GM03348 (cell line): ENCODE data around the gene MARCHF10.

Source experiments
- DNase-seq: peaks from one replicate; pipeline ENCODE4 v3.0.0; 2012; ENCODE audit warnings: low spot score

The MARCHF10 gene

DNA sequence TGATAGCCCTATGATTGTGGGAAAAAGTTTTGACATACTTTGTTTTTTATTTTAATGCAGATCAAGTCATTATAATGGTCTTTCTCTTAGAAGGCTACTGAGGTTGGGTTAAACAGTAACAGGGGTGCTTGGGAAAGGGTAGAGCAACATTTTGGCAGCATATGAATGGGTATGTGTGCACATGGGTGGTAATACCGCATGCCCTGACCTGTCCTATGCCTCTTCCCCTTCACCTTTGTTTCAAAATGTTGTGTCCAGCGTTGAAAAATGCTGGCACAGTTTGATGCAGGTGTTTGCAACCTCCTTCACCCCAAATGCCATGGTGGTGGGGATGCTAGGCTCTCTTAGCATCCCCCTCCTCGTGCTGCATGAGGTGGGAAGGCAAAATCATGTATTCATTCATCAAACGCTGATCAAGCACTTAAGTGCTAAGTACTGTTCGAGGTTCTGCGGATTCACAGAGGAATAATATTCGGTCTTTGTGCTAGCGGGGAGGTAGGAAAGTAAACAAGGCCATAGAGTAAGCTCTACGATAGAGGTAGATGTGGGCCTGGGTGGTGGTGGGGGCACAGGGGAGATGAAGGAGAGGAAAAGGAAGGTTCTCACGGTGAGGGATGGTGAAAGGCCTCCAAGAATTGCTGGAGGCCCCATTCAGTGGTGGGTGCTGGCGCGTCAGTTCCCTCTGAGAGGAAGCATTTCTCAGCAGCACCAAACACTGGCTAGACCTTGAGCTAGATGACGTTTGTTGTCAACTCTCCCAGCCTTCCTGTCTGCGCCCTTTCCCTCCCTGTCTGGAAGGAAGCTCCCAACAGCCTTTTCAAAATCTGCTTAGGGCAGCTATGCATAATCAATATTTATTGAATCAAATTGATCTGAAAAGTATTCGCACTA is 13.3 kb upstream of the MARCHF10 start:
- no peak for DNase-seq

DNA sequence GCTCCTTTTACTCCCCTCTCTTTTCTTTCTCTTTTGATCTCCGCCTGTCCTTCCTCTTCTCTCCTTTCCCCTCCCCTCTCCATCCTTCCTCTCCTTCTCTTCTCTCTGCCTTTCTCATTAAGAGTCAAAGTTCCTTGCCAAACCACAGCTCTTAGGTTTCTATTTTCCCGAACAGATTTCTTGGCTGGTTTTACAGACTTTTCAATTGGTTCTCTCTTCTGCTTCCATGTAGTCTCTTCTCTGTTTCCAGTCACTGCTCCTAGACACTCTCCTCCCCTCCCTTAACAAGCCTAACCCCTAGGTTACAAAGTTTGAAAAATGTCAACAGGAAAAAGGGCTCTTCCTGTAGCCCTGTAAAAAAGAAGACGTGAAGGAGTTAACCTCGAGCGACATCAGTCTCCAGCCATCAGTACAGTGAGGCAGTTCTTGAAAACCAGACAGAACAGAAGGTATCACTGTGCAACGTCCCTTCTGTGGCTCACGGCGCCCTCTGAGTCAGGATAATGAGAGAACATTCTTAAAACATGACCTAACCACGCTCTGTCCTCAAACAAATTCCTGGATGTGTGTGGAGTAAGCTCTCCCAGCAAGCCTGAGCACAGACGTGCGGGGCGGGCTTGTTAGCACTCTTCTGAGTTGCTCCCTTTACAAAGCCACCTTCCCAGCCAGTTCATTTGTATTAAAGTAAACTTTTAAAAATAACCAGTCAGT is 11.6 kb upstream of the MARCHF10 start:
- peak; percentile 91 for DNase-seq

DNA sequence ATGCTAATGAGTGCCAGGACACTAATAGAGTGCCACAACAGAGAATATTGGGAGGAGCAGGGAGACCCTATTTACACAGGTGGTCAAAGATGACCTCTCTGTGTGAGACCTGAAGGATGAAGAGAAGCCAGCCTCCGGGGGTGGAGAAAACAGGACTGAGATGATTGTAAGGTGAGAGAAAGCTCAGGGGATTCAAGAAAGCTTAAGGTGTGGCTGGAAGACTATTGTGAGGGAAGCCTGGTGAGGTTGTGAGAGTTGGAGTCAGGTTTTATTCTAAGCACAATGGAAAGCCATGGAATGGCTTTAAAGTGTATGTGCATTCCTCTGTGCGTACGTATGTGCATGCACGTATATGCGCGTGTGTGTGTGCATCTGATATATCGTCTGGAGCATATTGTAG is 10.4 kb upstream of the MARCHF10 start:
- DNase-seq = no peak

DNA sequence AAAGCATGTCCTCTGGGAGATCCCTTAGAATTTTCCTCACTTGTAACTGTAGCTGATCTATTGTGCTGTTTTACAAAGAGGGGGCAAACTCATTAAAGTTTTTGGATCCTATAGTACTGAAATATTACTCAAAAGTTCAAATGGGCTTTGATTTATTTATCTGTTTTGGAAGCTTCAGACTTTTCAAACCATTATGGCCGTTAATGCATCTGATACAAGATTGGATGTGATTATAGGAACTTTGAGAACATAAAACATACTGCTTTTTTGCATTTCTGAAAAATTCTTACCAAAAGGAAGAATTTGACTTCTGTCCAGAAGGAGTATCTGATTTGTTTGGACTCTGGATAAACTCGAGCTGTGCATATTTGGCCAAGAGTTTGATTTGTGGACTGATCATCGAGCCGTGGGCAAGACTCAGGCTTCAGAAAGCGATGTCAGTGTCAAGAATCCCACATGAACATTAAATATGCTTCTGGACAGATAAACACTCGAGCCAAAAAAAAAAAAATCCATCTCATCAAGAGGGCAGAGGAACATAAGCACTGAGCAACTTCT is 8.2 kb upstream of the MARCHF10 start:
- peak; percentile 52 for DNase-seq

DNA sequence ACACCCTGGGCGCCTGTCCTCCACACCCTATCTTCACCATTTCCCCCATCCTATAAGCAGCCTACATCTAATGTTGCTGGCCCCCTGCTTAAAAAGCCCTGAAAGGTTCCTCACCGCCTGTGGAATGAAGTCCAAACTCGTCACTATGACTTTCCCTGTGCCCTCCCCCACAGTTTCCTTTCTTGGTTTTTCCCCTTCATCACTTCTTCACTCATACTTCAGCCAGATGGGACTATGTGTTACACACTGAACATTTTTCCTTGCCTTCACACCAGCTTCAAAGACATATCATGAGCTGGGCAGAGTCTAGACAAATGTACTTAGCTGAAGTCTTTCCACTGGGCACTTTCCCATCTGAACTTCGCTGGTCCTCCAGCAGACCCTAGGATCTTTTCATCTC is 1.5 kb upstream of the MARCHF10 start:
- DNase-seq = no peak

DNA sequence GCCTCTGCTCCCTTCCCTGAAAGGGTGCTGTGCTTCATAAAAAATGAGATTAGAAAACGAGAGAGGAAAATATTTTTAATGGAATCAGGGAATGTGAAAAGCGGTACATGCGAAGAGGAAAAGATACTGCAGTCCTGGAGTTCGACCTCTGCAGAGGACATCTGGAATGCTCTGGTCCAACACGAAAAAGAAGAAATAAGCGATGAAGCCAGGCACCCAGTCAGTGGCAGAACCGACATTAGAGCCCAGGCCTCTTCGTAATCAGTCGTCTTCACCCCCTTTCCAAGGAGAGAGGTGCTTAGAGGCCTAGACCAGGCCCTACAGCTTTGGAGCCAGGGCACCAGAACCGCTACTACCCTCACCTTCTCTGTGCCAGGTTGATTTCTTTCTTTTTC is 459 bp upstream of the MARCHF10 start:
- DNase-seq = no peak

DNA sequence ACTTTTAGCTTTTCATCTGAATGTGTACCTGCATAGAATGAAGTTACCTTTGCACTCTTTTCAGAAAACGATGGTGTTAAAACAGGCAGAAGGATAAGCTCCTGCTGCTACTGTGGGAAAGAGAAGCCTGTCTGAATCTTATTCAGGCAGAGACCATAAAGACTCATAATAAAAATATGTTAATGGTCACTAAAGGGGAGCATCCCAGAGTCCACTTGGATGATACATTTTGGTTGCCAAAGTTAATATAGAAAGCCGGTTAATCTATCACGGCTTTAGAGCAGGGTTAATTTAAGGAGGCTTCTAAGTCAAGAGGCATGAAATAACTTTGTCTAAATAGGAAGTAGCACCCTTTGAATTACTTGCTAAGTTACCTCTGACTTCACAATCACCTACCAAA is 2.9 kb downstream of the MARCHF10 start:
- DNase-seq = peak; percentile 36

DNA sequence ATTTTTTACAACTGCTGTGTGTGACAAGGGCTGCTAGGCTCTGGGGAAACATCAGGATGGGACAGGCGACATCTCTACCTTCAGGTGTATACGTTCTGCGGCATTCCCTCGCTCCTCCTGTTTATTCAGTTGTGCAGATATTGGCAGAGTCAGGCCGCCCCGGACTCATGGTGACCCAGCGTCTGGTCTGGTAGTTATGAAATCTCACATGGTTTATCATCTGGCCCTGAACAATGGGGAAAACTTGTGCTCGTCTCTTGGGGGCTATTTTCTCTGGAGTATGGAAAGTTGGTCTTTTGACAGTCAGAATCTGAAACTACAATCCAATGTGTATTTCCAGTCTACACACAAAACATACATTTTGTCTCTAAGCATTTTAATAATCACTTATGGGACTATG is 3.3 kb downstream of the MARCHF10 start:
- DNase-seq = peak; percentile 56

DNA sequence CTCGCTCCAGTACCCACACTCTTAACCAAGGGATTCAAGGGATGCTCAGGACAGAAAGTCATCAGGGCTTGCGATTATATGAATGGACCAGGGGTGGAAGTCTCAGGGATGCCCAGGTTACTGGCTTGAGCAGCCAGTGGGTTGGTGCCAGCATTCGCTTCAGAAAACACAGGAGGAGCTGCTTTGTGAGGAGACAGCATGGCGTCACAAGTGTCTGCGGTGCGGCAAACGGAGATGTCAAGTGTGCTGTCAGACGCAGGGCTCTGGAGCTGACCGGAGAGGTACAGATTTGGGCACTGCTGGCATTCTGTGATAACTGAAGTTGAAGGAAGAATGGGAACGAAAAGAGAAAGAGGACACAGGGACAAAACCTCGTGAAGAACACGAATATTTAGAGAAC is 4.1 kb downstream of the MARCHF10 start:
- DNase-seq = no peak

DNA sequence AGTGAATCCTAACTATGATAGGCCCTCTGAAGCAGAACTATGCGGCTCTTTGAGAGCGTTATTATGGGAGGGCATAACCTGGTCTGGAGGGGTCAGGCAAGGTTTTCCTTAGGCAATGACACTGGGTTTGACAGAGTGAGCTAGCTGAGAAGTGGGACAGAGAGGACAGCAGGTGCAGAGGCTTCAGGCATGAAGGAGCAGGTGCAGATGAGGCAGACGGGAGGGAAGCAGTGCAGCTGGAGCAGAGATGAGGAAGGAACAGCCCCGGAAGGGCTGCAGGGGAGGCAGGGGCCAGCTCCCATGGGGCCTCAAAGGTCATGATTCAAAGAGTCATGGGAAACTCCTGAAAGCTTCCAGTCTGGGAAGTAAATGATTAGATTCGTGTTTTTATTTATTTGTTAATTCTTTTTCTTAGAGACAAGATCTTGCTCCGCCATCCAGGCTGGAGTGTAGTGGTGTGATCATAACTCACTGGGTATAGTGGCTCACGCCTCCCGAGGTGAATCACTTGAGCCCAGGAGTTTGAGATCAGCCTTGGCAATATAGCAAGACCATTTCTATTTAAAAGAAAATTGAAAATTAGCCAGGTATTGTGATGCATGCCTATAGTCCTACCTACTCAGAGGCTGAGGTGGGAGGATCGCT is 5.4 kb downstream of the MARCHF10 start:
- DNase-seq = no peak

DNA sequence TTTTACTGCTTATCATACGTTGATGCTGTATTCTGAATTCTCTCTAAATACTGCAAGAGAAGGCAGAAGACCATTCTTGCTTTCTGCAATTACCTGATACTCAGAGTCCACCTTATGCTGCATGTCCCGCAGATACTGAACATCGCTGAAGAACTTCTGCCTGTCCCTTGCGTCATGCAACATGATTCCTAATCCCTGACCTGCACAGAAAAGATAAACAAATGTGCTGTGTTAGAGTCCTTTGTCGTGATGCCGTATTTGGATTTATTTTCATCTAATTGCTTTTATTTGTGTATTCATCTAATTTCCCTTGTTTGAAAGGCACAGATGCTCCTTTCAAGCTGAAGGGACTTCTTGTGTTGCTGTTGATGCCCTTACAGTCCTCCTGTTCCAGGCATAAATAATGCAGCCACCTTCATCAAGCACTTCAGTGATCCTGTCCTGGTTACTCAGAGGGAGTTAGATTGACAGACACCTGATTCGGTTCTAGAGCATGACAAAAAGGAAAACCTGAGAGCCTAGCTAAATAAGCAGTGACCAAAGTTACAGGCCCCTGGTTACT is 6.5 kb downstream of the MARCHF10 start:
- no peak for DNase-seq

DNA sequence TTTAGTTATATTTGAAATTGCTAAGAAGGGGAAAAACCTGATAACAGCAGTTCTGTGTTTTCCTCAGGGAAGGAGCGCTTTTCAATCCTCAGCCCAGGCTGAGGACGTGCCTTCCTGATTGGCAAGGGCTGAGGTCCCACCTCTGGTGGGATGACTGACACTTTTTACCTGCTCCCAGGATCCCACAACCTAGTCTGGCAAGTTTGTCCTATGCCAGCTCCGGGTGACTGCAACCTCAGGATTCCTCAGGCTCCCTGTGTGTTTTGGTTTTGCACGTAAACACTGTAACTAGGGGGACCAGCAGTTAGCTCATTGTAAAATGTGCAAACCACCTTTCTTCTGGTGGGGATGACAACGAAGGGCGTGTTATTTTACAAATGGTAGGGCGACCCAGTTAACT is 7.5 kb downstream of the MARCHF10 start:
- no peak for DNase-seq

DNA sequence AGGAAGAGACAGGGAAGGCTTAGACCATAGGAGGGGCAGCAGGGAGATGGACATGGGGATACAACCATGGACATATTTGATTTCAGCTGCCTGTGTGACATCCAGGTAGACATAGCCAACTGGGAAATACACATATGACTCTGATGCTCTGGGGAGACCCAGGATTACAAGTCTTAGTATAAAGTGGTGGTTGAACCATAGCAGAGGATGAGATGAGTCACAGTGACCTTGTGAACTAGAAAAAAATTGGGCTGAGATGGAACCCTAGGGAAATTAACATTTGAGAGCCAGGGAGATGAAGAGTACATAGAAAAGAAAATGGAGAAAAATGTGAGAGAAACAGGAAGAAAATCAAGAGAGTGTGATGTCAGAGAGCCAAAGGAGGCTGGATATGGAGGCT is 10.2 kb downstream of the MARCHF10 start:
- no peak for DNase-seq

DNA sequence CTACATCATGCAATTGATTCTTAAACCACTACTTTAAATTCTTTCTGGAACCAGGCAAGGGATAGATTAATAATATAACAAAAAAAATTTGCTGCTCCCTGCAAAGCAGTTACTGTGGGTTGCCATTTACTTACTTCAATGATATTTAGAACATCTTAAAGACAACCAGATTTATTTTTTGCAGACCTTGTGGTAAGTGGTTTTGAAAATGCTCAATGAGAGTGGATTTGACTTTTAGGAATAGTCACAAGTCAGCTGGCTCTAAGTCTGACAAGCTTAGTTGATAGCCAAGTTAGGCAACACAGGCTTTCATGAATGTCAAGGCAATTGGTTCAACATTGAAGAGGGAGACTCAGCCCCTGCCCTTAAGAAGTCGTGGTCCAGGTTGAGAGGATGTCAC is 11.8 kb downstream of the MARCHF10 start:
- DNase-seq = no peak

DNA sequence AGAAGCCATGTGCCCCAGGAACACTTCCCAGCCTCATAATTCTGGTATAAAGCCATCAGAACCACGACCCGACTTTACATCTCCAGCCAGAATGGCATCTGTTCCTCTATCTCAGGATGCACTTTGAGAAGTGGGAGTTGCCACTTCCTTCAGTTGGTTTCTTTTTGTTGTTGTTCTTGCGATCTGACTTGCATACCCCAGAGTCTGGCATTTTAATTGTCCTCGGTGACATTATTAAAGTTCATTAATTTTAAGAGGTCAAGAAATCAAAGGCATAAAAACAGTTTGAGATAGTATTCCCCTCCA is 13.5 kb downstream of the MARCHF10 start:
- no peak for DNase-seq

DNA sequence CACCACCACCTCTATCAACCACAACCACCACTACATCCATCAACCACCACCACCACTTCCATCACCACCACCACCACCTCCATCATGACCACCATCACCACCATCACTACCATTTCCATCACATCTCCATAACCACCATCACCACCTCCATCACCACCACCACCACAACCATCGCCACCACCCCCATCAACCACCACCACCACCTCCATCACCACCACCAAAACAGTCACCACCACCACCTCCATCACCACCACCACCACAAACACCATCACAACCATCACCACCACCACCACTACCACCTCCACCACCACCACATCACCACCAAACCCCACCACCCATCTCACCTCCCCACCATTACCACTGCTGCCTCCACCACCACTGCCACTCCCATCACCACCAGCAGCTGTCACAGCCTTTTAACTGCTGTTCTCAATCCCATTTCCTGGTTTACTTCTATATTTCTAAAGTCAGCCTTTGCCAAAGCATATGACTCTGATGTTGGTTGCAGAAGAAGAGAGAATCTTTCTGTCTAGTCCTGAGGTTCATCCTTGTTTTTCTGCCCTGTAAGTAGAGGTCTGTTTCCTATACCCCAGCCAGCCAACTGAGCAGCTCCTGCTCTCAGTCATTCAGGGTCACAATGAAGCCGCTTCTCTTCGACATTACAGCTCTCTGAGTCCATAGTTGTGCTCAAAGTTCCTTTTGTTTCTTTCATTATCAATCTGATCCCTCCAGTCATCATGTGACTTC is 14.0 kb downstream of the MARCHF10 start:
- DNase-seq = no peak

DNA sequence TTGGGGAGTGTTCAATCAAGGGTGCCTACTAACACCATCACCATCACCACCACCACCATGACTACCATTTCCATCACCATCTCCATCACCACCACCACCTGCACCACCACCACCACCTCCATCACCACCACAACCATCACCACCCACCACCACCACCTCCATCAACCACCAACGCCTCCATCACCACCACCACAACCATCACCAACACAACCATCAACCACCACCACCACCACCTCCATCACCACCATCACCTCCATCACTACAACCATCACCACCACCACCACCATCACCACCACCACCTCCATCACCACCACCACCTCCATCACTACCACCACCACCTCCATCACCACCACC is 15.7 kb downstream of the MARCHF10 start:
- no peak for DNase-seq

DNA sequence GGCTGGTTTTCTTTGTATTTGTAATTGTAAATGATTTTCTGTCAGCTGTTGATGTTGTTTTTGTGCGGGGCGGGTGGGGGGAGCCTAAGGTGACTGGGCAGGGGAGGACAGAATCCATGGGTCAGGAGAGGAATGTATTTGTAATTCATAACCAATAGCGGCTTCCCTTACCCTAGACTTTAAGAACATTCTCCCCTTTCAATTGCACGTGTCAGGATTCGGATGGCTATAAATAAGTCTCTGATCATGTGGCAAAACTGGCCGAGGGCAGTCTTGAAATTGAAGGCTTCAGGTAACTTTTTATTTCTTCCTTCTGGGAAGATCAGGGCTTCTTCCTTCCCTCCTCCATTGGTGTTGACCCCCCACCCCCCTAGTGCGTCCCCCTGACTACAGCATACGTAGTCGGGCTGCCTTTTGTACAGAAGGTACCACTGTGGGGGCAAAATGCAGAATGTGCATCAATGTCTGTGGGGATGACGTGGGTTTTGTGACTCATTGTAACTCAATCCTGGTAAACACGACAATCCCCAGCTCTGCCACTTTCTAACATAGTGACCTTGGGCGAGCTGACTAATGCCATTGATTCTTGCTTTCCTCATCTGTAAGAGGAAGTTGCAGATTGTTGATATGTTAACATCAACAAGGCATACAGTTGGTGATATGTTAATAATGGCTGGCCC is 16.2 kb downstream of the MARCHF10 start:
- peak; percentile 44 for DNase-seq

DNA sequence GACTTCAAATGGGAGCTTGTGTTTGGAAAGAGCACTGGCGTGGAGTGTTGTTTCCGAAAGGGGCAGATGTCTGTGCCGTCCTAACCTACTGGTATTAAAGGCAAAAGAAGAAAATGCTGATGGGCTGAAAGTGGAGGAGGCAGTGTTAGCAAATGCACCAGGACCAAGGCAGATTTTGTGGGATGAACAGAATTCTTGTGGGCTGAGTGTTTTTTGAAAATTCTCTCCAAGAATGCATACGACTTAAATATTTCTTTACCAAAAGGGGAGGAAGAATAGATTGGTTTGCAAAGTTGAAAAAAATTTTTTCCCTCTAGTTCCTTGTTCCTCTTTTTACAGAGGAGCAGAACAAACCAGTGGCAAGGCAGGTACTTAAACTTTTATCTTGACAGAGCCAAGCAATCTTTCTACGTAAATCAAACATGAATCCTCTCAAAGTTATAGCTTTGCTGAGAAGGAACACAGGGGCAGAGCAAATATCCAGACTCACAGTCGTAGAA is 16.8 kb downstream of the MARCHF10 start:
- peak; percentile 81 for DNase-seq

DNA sequence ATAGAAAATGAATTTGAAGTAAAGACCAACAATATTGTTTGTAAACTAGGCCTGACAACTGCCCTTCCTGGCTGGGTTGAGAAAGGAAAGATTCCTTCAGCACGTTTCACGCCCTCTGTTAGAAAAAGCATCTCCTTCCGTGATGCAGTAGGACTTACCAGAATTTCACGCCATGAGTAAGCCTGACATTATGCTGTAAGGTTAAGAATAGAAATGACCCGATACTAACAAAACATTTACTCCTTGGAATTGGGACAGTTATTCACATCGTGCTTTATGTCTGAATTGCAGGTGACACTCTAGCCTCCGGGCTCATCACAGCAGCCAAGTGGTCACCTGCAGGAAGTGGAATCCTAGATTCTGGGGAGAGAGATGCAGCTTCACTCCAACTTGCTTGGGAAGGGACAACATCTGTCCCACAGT is 17.5 kb downstream of the MARCHF10 start:
- peak; percentile 67 for DNase-seq

DNA sequence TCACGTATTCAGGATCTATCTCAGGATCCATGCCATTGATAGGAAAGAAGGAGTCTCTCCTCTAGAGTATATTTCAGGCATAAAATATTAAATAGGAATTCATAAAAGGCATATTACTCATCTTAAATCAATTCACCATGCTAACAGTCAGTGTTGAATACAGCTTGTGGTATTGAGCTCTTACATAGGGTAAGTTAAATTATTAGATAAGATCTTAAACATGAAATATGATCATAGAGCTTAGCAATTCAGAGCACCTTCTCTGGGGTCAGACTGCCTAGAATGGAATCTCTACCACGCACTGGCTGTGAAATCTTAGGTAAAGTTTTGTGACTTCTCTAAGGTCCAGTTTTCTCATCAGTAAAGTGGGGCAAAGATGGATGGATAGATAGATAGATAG is 20.7 kb downstream of the MARCHF10 start:
- no peak for DNase-seq
